Stimulated activated CD4-positive, alpha-beta T cell treated with anti-CD3 and anti-CD28 coated beads, Interleukin-12 subunit alpha, Interleukin-12 subunit beta, amount 100 ng/mL, for 48 hours (primary cell): ENCODE data around the gene PDZD7.

Experiments
- DNase-seq, 3 donors: peaks; one replicate each; pipeline ENCODE4 v3.0.0-alpha.2; 2020; ENCODE audit warnings: low read depth in 2 of 3, low spot score in 1 of 3

Gene PDZD7

GRCh38 chr10:100969187-100970075, 61.5 kb downstream of the PDZD7 start, which contains the start of gene SEMA4G:
Gene SEMA4G (plus strand): TSS chr10:100969504. CDS start chr10:100972913, 3,409 bp downstream.
- DNase-seq, result peak in 2 of 3 donors; percentile 11 to 19

DNA sequence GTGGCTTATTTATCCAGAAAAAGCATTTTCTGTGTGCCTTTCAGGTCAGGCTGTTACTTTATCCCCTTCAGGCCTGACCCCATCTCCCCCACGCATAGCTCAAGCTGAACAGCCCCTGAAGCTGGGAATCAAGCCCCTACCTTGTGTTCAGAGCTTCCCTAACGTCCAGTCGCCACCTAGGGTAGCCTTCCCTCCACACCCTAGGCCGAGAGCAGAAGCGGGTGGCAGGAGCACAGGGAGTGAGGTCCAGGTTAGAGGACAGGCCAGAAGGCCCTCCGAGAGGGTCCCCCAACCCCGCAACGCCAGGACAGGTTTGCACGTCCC, 62.1 kb downstream of the PDZD7 start:
- no peak for DNase-seq

GRCh38 chr10:100968062-100968736, 62.7 kb downstream of the PDZD7 start:
- no peak for DNase-seq

GRCh38 chr10:100967332-100967731, 63.6 kb downstream of the PDZD7 start:
- DNase-seq, result no peak

- DNase-seq, result no peak
Measured at GRCh38 chr10:100966887-100967286, 64.0 kb downstream of the PDZD7 start.

- no peak for DNase-seq
Measured at GRCh38 chr10:100965820-100966219, 65.1 kb downstream of the PDZD7 start.

DNA sequence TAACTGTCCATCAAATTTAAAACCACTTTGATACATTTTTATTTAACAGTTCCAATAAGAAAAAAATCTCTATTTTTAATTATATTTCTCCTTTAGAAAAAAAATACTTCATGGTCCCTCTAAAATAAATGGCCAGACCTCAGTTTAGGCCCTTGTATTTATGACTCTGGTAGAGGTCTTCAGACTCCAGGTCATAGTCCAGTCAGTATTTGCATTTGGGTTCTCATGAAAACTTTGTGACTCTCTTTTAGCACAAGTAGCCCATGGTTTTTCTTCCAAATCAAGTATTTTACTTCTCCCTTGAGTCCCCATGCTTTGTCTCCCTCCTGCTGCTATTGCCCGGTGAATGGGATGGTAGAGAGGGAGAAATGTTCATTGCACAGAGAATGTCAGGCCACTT, 67.1 kb downstream of the PDZD7 start:
- DNase-seq, result no peak

DNA sequence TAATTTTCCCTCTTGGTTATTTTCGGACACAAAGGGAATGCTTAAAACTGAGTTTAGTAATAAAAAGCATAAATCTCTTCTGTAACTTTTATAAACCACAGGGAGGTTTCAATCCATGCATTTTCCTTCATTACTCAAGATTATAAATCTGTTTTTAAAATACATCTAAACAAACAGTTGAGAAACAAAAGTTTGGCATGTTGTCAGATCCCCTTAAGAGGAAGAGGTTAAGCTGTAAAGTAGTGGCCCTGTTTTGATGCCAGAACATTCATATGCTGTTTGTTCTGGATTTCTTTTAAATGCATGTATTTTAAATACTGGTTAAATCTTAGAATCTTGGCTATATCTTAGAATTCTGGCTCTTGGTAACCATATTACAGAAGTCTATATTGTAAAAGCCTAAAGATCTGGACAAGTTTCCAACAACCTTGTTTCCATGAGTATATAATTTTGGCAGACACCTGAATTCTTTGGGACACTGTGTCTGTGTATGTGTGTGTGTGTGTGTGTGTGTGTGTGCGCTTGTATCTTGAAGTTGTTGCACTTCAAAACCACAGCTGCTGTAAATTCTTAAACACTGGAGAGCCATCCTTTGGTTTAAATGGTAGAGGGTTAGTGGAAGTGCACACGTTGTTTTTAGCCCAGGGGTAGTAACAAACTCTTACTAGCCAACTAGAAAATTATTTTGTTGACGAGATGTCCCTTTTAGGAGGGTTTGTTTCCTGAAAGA, 68.4 kb downstream of the PDZD7 start:
- DNase-seq, result no peak

DNA sequence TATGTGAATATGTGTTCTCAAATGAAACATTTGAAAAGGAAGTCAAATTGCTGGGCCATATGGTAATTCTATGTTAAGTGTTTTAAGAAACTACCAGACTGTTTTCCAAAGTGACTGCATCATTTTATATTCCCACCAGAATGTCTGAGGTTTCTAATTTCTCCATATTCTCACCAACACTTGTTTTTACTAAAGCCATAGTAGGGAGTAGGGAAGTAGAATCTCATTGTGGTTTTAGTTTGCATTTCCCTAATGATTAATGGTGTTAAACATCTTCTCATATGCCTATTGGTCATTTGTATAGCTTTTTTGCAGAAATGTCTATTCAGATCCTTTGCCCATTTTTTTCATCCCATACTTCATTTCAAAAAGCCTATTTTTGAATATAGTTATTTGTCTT, 70.7 kb downstream of the PDZD7 start:
- DNase-seq, result no peak
